ENCODE measurements around the gene CUEDC1.
A peak's percentile ranks its signal among the peaks of the same experiment; 100 is the strongest.

CUEDC1 gene

GRCh38 chr17:57866723-57867122, 88.5 kb downstream of the CUEDC1 start:
- Histone ChIP-seq H4K20me1 (no peaks in the 10 kb centered on the region), H3K9me3 (no peaks in the 10 kb centered on the region), H3K27me3 (no peaks in the 10 kb centered on the region; the same call in 1 of the 2 replicates), H3K9ac (peak overlapping the region; percentile 86), H3K4me3 (no peak overlapping the region; the same call in 1 of the 2 replicates), H3K27ac (peak overlapping the region; percentile 99), H3K4me2 (peak overlapping the region; percentile 96), H3K4me1 (peaks cover 98% of the 10 kb centered on the region), H3K36me3 (no peaks in the 10 kb centered on the region)
- no peak for TF ChIP-seq Cebpa-rat (IDR thresholded peaks at IDR 0.05)

- no peaks in the 10 kb centered on the region for H3K9me3 ChIP-seq
- H3K36me3 ChIP-seq = no peaks in the 10 kb centered on the region
- peak overlapping the region; percentile 86 for H3K9ac ChIP-seq
- no peaks in the 10 kb centered on the region for H4K20me1 ChIP-seq
- TF ChIP-seq Cebpa-rat (IDR thresholded peaks at IDR 0.05) = no peak
- no peaks in the 10 kb centered on the region; the same call in 1 of the 2 replicates for H3K27me3 ChIP-seq
- no peak overlapping the region; the same call in 1 of the 2 replicates for H3K4me3 ChIP-seq
- peak overlapping the region; percentile 99 for H3K27ac ChIP-seq
- peaks cover 98% of the 10 kb centered on the region for H3K4me1 ChIP-seq
- H3K4me2 ChIP-seq = peak overlapping the region; percentile 96
Observed at GRCh38 chr17:57866319-57866718, 88.9 kb downstream of the CUEDC1 start.

GRCh38 chr17:57864273-57864672, 90.9 kb downstream of the CUEDC1 start:
- H3K36me3 ChIP-seq = no peaks in the 10 kb centered on the region
- H3K4me1 ChIP-seq = peaks cover 94% of the 10 kb centered on the region
- H4K20me1 ChIP-seq = no peaks in the 10 kb centered on the region
- peak overlapping the region; percentile 19; the same call in 1 of the 2 replicates for H3K27ac ChIP-seq
- H3K9ac ChIP-seq = no peak overlapping the region
- H3K4me3 ChIP-seq = no peak overlapping the region
- no peaks in the 10 kb centered on the region; the same call in 1 of the 2 replicates for H3K27me3 ChIP-seq
- peak overlapping the region; percentile 96 for H3K4me2 ChIP-seq
- no peaks in the 10 kb centered on the region for H3K9me3 ChIP-seq
- no peak for TF ChIP-seq Cebpa-rat (IDR thresholded peaks at IDR 0.05)

GRCh38 chr17:57862694-57863667, 92.2 kb downstream of the CUEDC1 start:
- Histone ChIP-seq H4K20me1 (no peaks in the 10 kb centered on the region), H3K9ac (peak overlapping the region; percentile 71; the same call in 1 of the 2 replicates), H3K4me1 (peaks cover 93% of the 10 kb centered on the region), H3K4me3 (peak overlapping the region; percentile 64; the same call in 1 of the 2 replicates), H3K36me3 (no peaks in the 10 kb centered on the region), H3K9me3 (no peaks in the 10 kb centered on the region), H3K27me3 (no peaks in the 10 kb centered on the region; the same call in 1 of the 2 replicates), H3K4me2 (peak overlapping the region; percentile 96), H3K27ac (peak overlapping the region; percentile 80)
- TF ChIP-seq Cebpa-rat (IDR thresholded peaks at IDR 0.05) = no peak

- H3K36me3 ChIP-seq = no peaks in the 10 kb centered on the region
- H3K9ac ChIP-seq = peak overlapping the region; percentile 71
- no peaks in the 10 kb centered on the region; the same call in 1 of the 2 replicates for H3K27me3 ChIP-seq
- peak overlapping the region; percentile 80 for H3K27ac ChIP-seq
- H3K4me2 ChIP-seq = peak overlapping the region; percentile 96
- peak overlapping the region; percentile 64 for H3K4me3 ChIP-seq
- H3K4me1 ChIP-seq = peaks cover 92% of the 10 kb centered on the region
- no peak for TF ChIP-seq Cebpa-rat (IDR thresholded peaks at IDR 0.05)
- H3K9me3 ChIP-seq = no peaks in the 10 kb centered on the region
- no peaks in the 10 kb centered on the region for H4K20me1 ChIP-seq
Observed at GRCh38 chr17:57861790-57862693, 93.2 kb downstream of the CUEDC1 start.

- Histone ChIP-seq H3K4me1 (peaks cover 83% of the 10 kb centered on the region), H3K4me3 (peak overlapping the region; percentile 64), H3K36me3 (no peaks in the 10 kb centered on the region), H3K9ac (peak overlapping the region; percentile 71), H3K4me2 (peak overlapping the region; percentile 96), H3K9me3 (no peaks in the 10 kb centered on the region), H3K27ac (peak overlapping the region; percentile 80), H4K20me1 (no peaks in the 10 kb centered on the region), H3K27me3 (no peaks in the 10 kb centered on the region; the same call in 1 of the 2 replicates)
- no peak for TF ChIP-seq Cebpa-rat (IDR thresholded peaks at IDR 0.05)
Observed at GRCh38 chr17:57861000-57861789, 94.0 kb downstream of the CUEDC1 start.

GRCh38 chr17:57860414-57860999, 94.7 kb downstream of the CUEDC1 start:
- H4K20me1 ChIP-seq = no peaks in the 10 kb centered on the region
- no peaks in the 10 kb centered on the region; the same call in 1 of the 2 replicates for H3K27me3 ChIP-seq
- peak overlapping the region; percentile 80 for H3K27ac ChIP-seq
- TF ChIP-seq Cebpa-rat (IDR thresholded peaks at IDR 0.05) = no peak
- peak overlapping the region; percentile 71 for H3K9ac ChIP-seq
- peak overlapping the region; percentile 64 for H3K4me3 ChIP-seq
- H3K4me1 ChIP-seq = peaks cover 76% of the 10 kb centered on the region
- peak overlapping the region; percentile 96 for H3K4me2 ChIP-seq
- H3K9me3 ChIP-seq = no peaks in the 10 kb centered on the region
- no peaks in the 10 kb centered on the region for H3K36me3 ChIP-seq

- Histone ChIP-seq H3K36me3 (no peaks in the 10 kb centered on the region), H3K4me3 (no peak overlapping the region), H3K4me1 (peaks cover 69% of the 10 kb centered on the region), H4K20me1 (no peaks in the 10 kb centered on the region), H3K27ac (no peak overlapping the region), H3K9ac (no peak overlapping the region), H3K4me2 (peak overlapping the region; percentile 96), H3K9me3 (no peaks in the 10 kb centered on the region), H3K27me3 (no peaks in the 10 kb centered on the region; the same call in 1 of the 2 replicates)
- TF ChIP-seq Cebpa-rat (IDR thresholded peaks at IDR 0.05) = no peak
Observed at GRCh38 chr17:57859601-57860413, 95.4 kb downstream of the CUEDC1 start.

All from BLaER1 (cell line).